GM12878 (cell line): Measurements from ENCODE around the gene AP3B1. TPM values are rescaled to one million over a fixed set of nuclear protein-coding genes. Genes with fewer than 3 reads are reported as not detected.

ENCODE experiments used
- ATAC-seq: fragments of 200-7000 bp; cut with Tn5 transposase; 3 replicates; pipeline ENCODE4 v1.9.1; 2020; ENCODE audit warnings: mild to moderate bottlenecking, moderate library complexity
- BruUV-seq: library from RNA; stranded (reverse); fragments of 400-500 nt; replicated peaks from 2 replicates; lab custom pipeline; 2021; lab: Mats Ljungman, UMichigan
- CTCF ChIA-PET: fragments of 300-600 bp; sonication (Branson Sonifier 250); formaldehyde crosslinking; extraction: SDS; loops from one replicate; lab custom pipeline; 2021; ENCODE audit warnings: inconsistent platforms; lab: Yijun Ruan, JAX
- POLR2A ChIA-PET: fragments of 350-600 bp; formaldehyde crosslinking; extraction: SDS; loops from one replicate; lab custom pipeline; 2021; ENCODE audit warnings: inconsistent platforms; lab: Charles Lee
- RAD21 ChIA-PET: fragments of 300-600 bp; sonication (Branson Sonifier 250); formaldehyde crosslinking; loops from one replicate; lab custom pipeline; 2023; ENCODE audit warnings: antibody characterized with exemption; ENCODE audit not compliant: unreplicated experiment; lab: Charles Lee
- SMC1A ChIA-PET: fragments of 300-600 bp; sonication (Branson Sonifier 250); formaldehyde crosslinking; loops from one replicate; lab custom pipeline; 2023; ENCODE audit not compliant: unreplicated experiment, uncharacterized antibody; lab: Charles Lee
- DNase-seq: peaks from one replicate; pipeline ENCODE4 v3.0.0-alpha.2; 2011; ENCODE audit warnings: low read depth, low spot score
- FAIRE-seq: peaks from 3 replicates; lab custom pipeline; 2011; peaks lifted over from hg19 to GRCh38; lab: Jason Lieb, UNC
- H2AFZ ChIP-seq: 2 replicates; pipeline ENCODE4 v1.6.0; 2011; ENCODE audit warnings: low read depth, low read length, control low read depth; ENCODE audit not compliant: control insufficient read depth
- H3K27ac ChIP-seq: 2 replicates; pipeline ENCODE4 v1.5.1; 2011; ENCODE audit warnings: control low read depth; ENCODE audit not compliant: control insufficient read depth, insufficient read depth
- H3K27me3 ChIP-seq, 2 experiments: replicated peaks in 1 of 2; 2 replicates each; pipeline versions ENCODE4 v1.6.0 to v1.6.1; 2011; ENCODE audit warnings: low read length in 1 of 2; ENCODE audit not compliant: control insufficient read depth in 2 of 2, insufficient read depth in 2 of 2
- H3K36me3 ChIP-seq, 2 experiments: 2 replicates each; pipeline ENCODE4 v1.5.1; 2011; ENCODE audit warnings: low read length in 1 of 2; ENCODE audit not compliant: control insufficient read depth in 2 of 2, insufficient read depth in 2 of 2
- H3K4me1 ChIP-seq: 2 replicates; pipeline ENCODE4 v1.6.1; 2011; ENCODE audit warnings: mild to moderate bottlenecking, low read length, moderate library complexity, mixed read lengths; ENCODE audit not compliant: control insufficient read depth, insufficient read depth
- H3K4me2 ChIP-seq: 2 replicates; pipeline ENCODE4 v1.6.0; 2011; ENCODE audit warnings: control low read depth; ENCODE audit not compliant: control insufficient read depth, insufficient read depth
- H3K4me3 ChIP-seq: fragments of 200-600 bp; sonication (generic); 2 replicates; pipeline ENCODE4 v1.5.1; 2016
- H3K79me2 ChIP-seq: 2 replicates; pipeline ENCODE4 v1.6.0; 2011; ENCODE audit warnings: low read length; ENCODE audit not compliant: control insufficient read depth, insufficient read depth
- H3K9ac ChIP-seq: 2 replicates; pipeline ENCODE4 v1.8.0; 2011; ENCODE audit warnings: low read length, control low read depth, mixed read lengths; ENCODE audit not compliant: control insufficient read depth, insufficient read depth
- H3K9me3 ChIP-seq: replicated peaks from 3 replicates; pipeline ENCODE4 v1.5.1; 2011; ENCODE audit warnings: mild to moderate bottlenecking, low read length; ENCODE audit not compliant: control insufficient read depth, insufficient read depth
- H4K20me1 ChIP-seq: 2 replicates; pipeline ENCODE4 v1.6.0; 2011; ENCODE audit not compliant: control insufficient read depth, insufficient read depth
- BHLHE40 ChIP-seq, 2 experiments: fragments of 450-650 bp in 1 of 2; IDR thresholded peaks; 2 replicates each; pipeline ENCODE4 v1.6.1; 2011 to 2017; ENCODE audit warnings: low read depth in 2 of 2, borderline replicate concordance in 1 of 2, improper control_type of control experiment in 1 of 2, low read length in 1 of 2, mild to moderate bottlenecking in 1 of 2
- E4F1 ChIP-seq: fragments of 450-650 bp; IDR thresholded peaks from 2 replicates; pipeline ENCODE4 v1.6.1; 2018; ENCODE audit warnings: borderline replicate concordance, mild to moderate bottlenecking; ENCODE audit not compliant: partially characterized antibody
- ELK1 ChIP-seq: IDR thresholded peaks from 2 replicates; pipeline ENCODE4 v1.6.1; 2012; ENCODE audit warnings: low read depth, low read length, improper control_type of control experiment
- HDGF ChIP-seq: fragments of 450-650 bp; IDR thresholded peaks from 2 replicates; pipeline ENCODE4 v1.6.1; 2016; ENCODE audit warnings: antibody characterized with exemption
- NFIC ChIP-seq: IDR thresholded peaks from 2 replicates; pipeline ENCODE4 v1.6.1; 2012; ENCODE audit warnings: low read depth, mild to moderate bottlenecking, inconsistent platforms, low read length, moderate library complexity
- NRF1 ChIP-seq: conservative IDR thresholded peaks from 2 replicates; pipeline ENCODE4 v1.6.1; 2011; ENCODE audit warnings: mild to moderate bottlenecking, low read depth, low read length, improper control_type of control experiment
- PAX5 ChIP-seq: IDR thresholded peaks from 2 replicates; pipeline ENCODE4 v1.6.1; 2011; ENCODE audit warnings: low read depth, low read length, borderline replicate concordance
- POLR2AphosphoS5 ChIP-seq: IDR thresholded peaks from 2 replicates; pipeline ENCODE4 v1.6.1; 2011; ENCODE audit warnings: mild to moderate bottlenecking, low read length, inconsistent platforms
- STAT3 ChIP-seq: IDR thresholded peaks from 2 replicates; pipeline ENCODE4 v1.6.1; 2011; ENCODE audit warnings: low read depth, low read length, improper control_type of control experiment
- TBL1XR1 ChIP-seq: IDR thresholded peaks from 2 replicates; pipeline ENCODE4 v1.6.1; 2012; ENCODE audit warnings: low read depth, low read length, improper control_type of control experiment
- TCF7 ChIP-seq: IDR thresholded peaks from 2 replicates; pipeline ENCODE4 v1.6.1; 2014; ENCODE audit warnings: antibody characterized with exemption, borderline replicate concordance
- ZNF274 ChIP-seq: IDR thresholded peaks from one replicate; pipeline ENCODE4 v1.8.0; 2011; ENCODE audit not compliant: insufficient read length, insufficient read depth
- WGBS: methylation state at CpG from one replicate; pipeline ENCODE4 v1.1.6; 2016; ENCODE audit warnings: low lambda C conversion rate; ENCODE audit not compliant: insufficient replicate concordance, insufficient coverage; ENCODE audit errors: missing lambda C conversion rate; 5-methylcytosine and 5-hydroxymethylcytosine counted together
- in situ Hi-C: fragments of 300-500 bp; cut with MboI; formaldehyde crosslinking; loops from 9 replicates; pipeline ENCODE4 v1.14.3; 2018; ENCODE audit warnings: mixed read lengths
- intact Hi-C: fragments of 100-400 bp; cut with micrococcal nuclease; formaldehyde crosslinking; loops from one replicate; pipeline ENCODE4 v1.14.2; 2022; ENCODE audit not compliant: unreplicated experiment
- polyA plus RNA-seq, 11 experiments: library from polyadenylated mRNA; depleted of rRNA in 4 of 11; unstranded in 6 of 11; stranded (reverse) in 5 of 11; fragments of >200 nt; fragmentation: Nextera tagmentation in 4 of 11; fragmentation: Illumina TruSeq in 1 of 11; extraction: Ambion mirVana in 4 of 11; extraction: Trizol in 1 of 11; gene quantifications; 1 replicate in 1 of 11; 2 replicates in 10 of 11; pipeline versions ENCODE4 v1.2.1 to v1.2.3, GENCODE V29; 2011 to 2016; ENCODE audit warnings: inconsistent platforms in 2 of 11, missing spikeins in 2 of 11, low read depth in 1 of 11
- total RNA-seq, 4 experiments: library from RNA; depleted of rRNA in 3 of 4; stranded (reverse); fragments of >200 nt in 3 of 4; fragmentation: Illumina TruSeq in 1 of 4; extraction: Trizol in 1 of 4; gene quantifications; 2 replicates each; pipeline versions ENCODE4 v1.2.1 to v1.2.3, GENCODE V29; 2013 to 2021

AP3B1 gene
- total and polyA plus RNA-seq, 10 of the 15 experiments (the other 5 are each of a cell fraction or from before 2014, with no cell fraction given): 30.9 to 70.8 (median 46.0) TPM

- DNase-seq: no peak
- BruUV-seq: no TSS peak
- ChIA-PET POLR2A (no interaction called here), RAD21 (interaction anchor here (0.7 to 0.8 kb wide), 2 partner anchors 85 to 647 kb away, joined by 3 read pairs; no protein-coding TSS in a partner anchor)
- H3K4me2 ChIP-seq: no peak overlapping the region
- no peak overlapping the region for H3K4me3 ChIP-seq
- TF ChIP-seq HDGF: no peak
- TF ChIP-seq PAX5: no peak
- TF ChIP-seq STAT3: no peak
- TF ChIP-seq NRF1: no peak
- no peak for TF ChIP-seq BHLHE40 (IDR thresholded peaks at IDR 0.05; ENCODE audit: borderline replicate concordance in 1 of 2, low read depth in 2 of 2, low read length in 1 of 2)
- TF ChIP-seq TBL1XR1: no peak
- TF ChIP-seq, all 136 proteins: peak for 0
- H2AFZ ChIP-seq: no peak overlapping the region
- in situ Hi-C loops (no loop called here), intact Hi-C loops (no loop called here)
- no peaks in the 10 kb centered on the region for H3K36me3 ChIP-seq
- ATAC-seq (no peak), FAIRE-seq (no peak)
- H3K27ac ChIP-seq: no peak overlapping the region
- no peaks in the 10 kb centered on the region for H3K27me3 ChIP-seq
- WGBS: 95% methylated on average over 3 of the region's 3 CpGs
- no peaks in the 10 kb centered on the region for H3K79me2 ChIP-seq
- ChIA-PET SMC1A (interaction anchor here (2.1 kb wide), 1 partner anchor 215 kb away, joined by 7 read pairs; no protein-coding TSS in a partner anchor), CTCF (interaction anchor here (0.6 to 2.3 kb wide), 4 partner anchors 11 to 645 kb away, joined by 3 to 7 read pairs (median 3); no protein-coding TSS in a partner anchor)
- H4K20me1 ChIP-seq: no peaks in the 10 kb centered on the region
- no peaks in the 10 kb centered on the region for H3K4me1 ChIP-seq
- H3K9ac ChIP-seq: no peak overlapping the region
- H3K9me3 ChIP-seq: no peaks in the 10 kb centered on the region; the same call in 2 of the 3 replicates
These were observed 23.8 kb upstream of the AP3B1 start for GRCh38 chr5:78318337-78318736.

DNA sequence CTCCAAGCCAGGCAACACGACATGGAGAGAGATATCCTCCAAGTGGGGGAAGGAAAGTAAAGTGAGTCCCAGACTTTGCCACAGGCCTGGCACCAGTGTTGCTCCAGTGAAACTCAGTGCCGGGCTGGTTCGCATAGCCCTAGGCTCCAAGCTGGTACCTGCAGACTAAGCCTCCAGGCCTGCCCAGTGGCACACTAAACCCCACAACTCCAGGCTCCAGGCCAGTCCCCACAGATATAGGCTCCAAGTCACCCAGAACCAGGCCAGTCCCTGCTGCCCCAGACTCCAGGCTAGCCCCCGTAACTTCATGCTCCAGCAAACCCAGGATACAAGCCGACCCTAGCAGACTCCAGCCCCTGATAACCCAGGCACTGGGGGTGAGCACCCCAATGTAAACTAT lies 23.0 kb upstream of the AP3B1 start:
- SMC1A ChIA-PET: interaction anchor here (2.1 kb wide), 1 partner anchor 216 kb away, joined by 7 read pairs; no protein-coding TSS in a partner anchor
- no peak for TF ChIP-seq ZNF274
- no peak for TF ChIP-seq ELK1
- TF ChIP-seq NFIC: no peak
- TF ChIP-seq POLR2AphosphoS5: no peak
- TF ChIP-seq TCF7: no peak
- TF ChIP-seq E4F1: no peak

More for the DNA sequence above, 23.0 kb upstream of the AP3B1 start:
- in situ Hi-C loops (no loop called here), intact Hi-C loops (no loop called here)
- ChIA-PET RAD21 (no interaction called here), POLR2A (no interaction called here), CTCF (interaction anchor here (1.5 to 2.3 kb wide), 2 partner anchors 12 to 150 kb away, joined by 3 to 7 read pairs; no protein-coding TSS in a partner anchor)
- H3K36me3 ChIP-seq: no peaks in the 10 kb centered on the region
- no TSS peak for BruUV-seq
- DNase-seq (no peak), ATAC-seq (no peak), FAIRE-seq (no peak)
- no peak overlapping the region for H3K27ac ChIP-seq
- no peaks in the 10 kb centered on the region for H3K27me3 ChIP-seq
- no peaks in the 10 kb centered on the region; the same call in 2 of the 3 replicates for H3K9me3 ChIP-seq
- no peaks in the 10 kb centered on the region for H3K4me1 ChIP-seq
- no peaks in the 10 kb centered on the region for H3K79me2 ChIP-seq
- H3K9ac ChIP-seq: no peak overlapping the region
- WGBS: 52% methylated on average over 5 of the region's 5 CpGs
- H3K4me2 ChIP-seq: no peak overlapping the region
- no peak overlapping the region for H3K4me3 ChIP-seq
- H2AFZ ChIP-seq: no peak overlapping the region
- H4K20me1 ChIP-seq: no peaks in the 10 kb centered on the region
